HepG2 (cell line): ENCODE results near the gene KDM4B. TPM values are rescaled to one million over a fixed set of nuclear protein-coding genes. Genes with fewer than 3 reads are reported as not detected.

Source experiments
- ATAC-seq: fragments of 200-7000 bp; cut with Tn5 transposase; 3 replicates; pipeline ENCODE4 v1.9.1; 2020; ENCODE audit warnings: mild to moderate bottlenecking, moderate library complexity
- BruUV-seq: library from RNA; stranded (reverse); fragments of 400-500 nt; replicated peaks from 2 replicates; lab custom pipeline; 2021; lab: Mats Ljungman, UMichigan
- CTCF ChIA-PET: fragments of 300-600 bp; formaldehyde crosslinking; extraction: SDS; loops from one replicate; lab custom pipeline; 2021; ENCODE audit warnings: low total read pairs, inconsistent platforms, low intra/inter-chr PET ratio; lab: Yijun Ruan, JAX
- POLR2A ChIA-PET: fragments of 350-600 bp; sonication (Branson Sonifier 250); formaldehyde crosslinking; loops from one replicate; lab custom pipeline; 2020; ENCODE audit warnings: antibody characterized with exemption, inconsistent platforms; lab: Yijun Ruan, JAX
- DNase-seq: peaks from one replicate; pipeline ENCODE4 v3.0.0-alpha.2; 2015; ENCODE audit warnings: low spot score
- FAIRE-seq: peaks from 3 replicates; lab custom pipeline; 2011; peaks lifted over from hg19 to GRCh38; lab: Jason Lieb, UNC
- H2AFZ ChIP-seq: one replicate; pipeline ENCODE4 v1.6.1; 2011; ENCODE audit warnings: low read length, inconsistent platforms
- H3K27ac ChIP-seq: fragments of 300-600 bp; 3 replicates; pipeline ENCODE4 v1.8.0; 2011; ENCODE audit warnings: mixed run types, mild to moderate bottlenecking, mixed read lengths, low read length, inconsistent platforms; ENCODE audit not compliant: insufficient read depth; ENCODE audit errors: extremely low read length
- H3K27me3 ChIP-seq, 2 experiments: fragments of 200-600 bp in 1 of 2; 2 replicates in 1 of 2; 3 replicates in 1 of 2; pipeline versions ENCODE4 v1.6.0 to v1.8.0; 2011; ENCODE audit warnings: low read length in 2 of 2, mild to moderate bottlenecking in 2 of 2, moderate library complexity in 2 of 2, inconsistent platforms in 1 of 2; ENCODE audit not compliant: insufficient read depth in 2 of 2, control insufficient read depth in 1 of 2
- H3K36me3 ChIP-seq, 2 experiments: fragments of 200-600 bp in 1 of 2; replicated peaks in 1 of 2; 2 replicates in 1 of 2; 3 replicates in 1 of 2; pipeline versions ENCODE4 v1.5.1 to v1.8.0; 2011; ENCODE audit warnings: low read length in 2 of 2, inconsistent platforms in 1 of 2; ENCODE audit not compliant: insufficient read depth in 2 of 2, control insufficient read depth in 1 of 2
- H3K4me1 ChIP-seq: 2 replicates; pipeline ENCODE4 v1.5.1; 2012; ENCODE audit warnings: low read length, inconsistent platforms; ENCODE audit not compliant: insufficient read depth
- H3K4me2 ChIP-seq: 2 replicates; pipeline ENCODE4 v1.6.0; 2011; ENCODE audit warnings: low read depth, low read length, inconsistent platforms
- H3K4me3 ChIP-seq, 3 experiments: fragments of 200-600 bp in 1 of 3; sonication (generic), shearing (Covaris generic) in 1 of 3; replicated peaks in 1 of 3; 2 replicates each; pipeline ENCODE4 v1.5.1; 2011 to 2016; ENCODE audit warnings: low read length in 3 of 3, inconsistent platforms in 2 of 3, low read depth in 2 of 3, mild to moderate bottlenecking in 2 of 3, control low read depth in 1 of 3, mixed read lengths in 1 of 3; ENCODE audit not compliant: insufficient read depth in 1 of 3
- H3K79me2 ChIP-seq: one replicate; pipeline ENCODE4 v1.6.1; 2011; ENCODE audit warnings: low read length, inconsistent platforms; ENCODE audit not compliant: insufficient read depth
- H3K9ac ChIP-seq: 2 replicates; pipeline ENCODE4 v1.6.0; 2011; ENCODE audit warnings: mild to moderate bottlenecking, low read depth, low read length, inconsistent platforms; ENCODE audit not compliant: insufficient read depth
- H3K9me3 ChIP-seq: 2 replicates; pipeline ENCODE4 v1.5.1; 2012; ENCODE audit warnings: mild to moderate bottlenecking, low read length
- H4K20me1 ChIP-seq: 2 replicates; pipeline ENCODE4 v1.6.0; 2011; ENCODE audit warnings: inconsistent platforms, mild to moderate bottlenecking, low read length, moderate library complexity; ENCODE audit not compliant: insufficient read depth
- AGO2 ChIP-seq: fragments of 200-400 bp; formaldehyde crosslinking; optimal IDR thresholded peaks from 2 replicates; pipeline ENCODE3; 2017; ENCODE audit warnings: mild to moderate bottlenecking, low read depth, low read length, moderate library complexity
- GTF2F1 ChIP-seq: fragments of 150-350 bp; IDR thresholded peaks from 2 replicates; pipeline ENCODE4 v1.6.1; 2014; ENCODE audit warnings: low read length
- HNRNPL ChIP-seq: fragments of 200-400 bp; formaldehyde crosslinking; IDR thresholded peaks from 2 replicates; pipeline ENCODE4 v1.6.1; 2017; ENCODE audit warnings: mild to moderate bottlenecking, low read depth, low read length
- HNRNPUL1 ChIP-seq: fragments of 200-400 bp; formaldehyde crosslinking; IDR thresholded peaks from 2 replicates; pipeline ENCODE4 v1.6.1; 2017; ENCODE audit warnings: low read depth, mild to moderate bottlenecking, low read length, moderate library complexity
- IRF2 ChIP-seq: IDR thresholded peaks from 2 replicates; pipeline ENCODE4 v1.6.1; 2018; ENCODE audit warnings: missing genetic modification reagents, missing compliant biosample characterization
- KAT2B ChIP-seq: fragments of 150-350 bp; IDR thresholded peaks from 2 replicates; pipeline ENCODE4 v1.6.1; 2014; ENCODE audit warnings: low read depth, low read length, borderline replicate concordance
- MIER3 ChIP-seq: IDR thresholded peaks from 2 replicates; pipeline ENCODE4 v1.6.1; 2016; ENCODE audit warnings: missing compliant biosample characterization, borderline replicate concordance
- NCOA5 ChIP-seq: sonication (generic); formaldehyde crosslinking; IDR thresholded peaks from 2 replicates; pipeline ENCODE4 v1.4.0; 2020; ENCODE audit warnings: missing genetic modification reagents
- PHF5A ChIP-seq: IDR thresholded peaks from one replicate; pipeline ENCODE4 v1.6.1; 2018; ENCODE audit warnings: low read depth, missing genetic modification reagents; ENCODE audit not compliant: unreplicated experiment
- POGZ ChIP-seq: sonication (generic); formaldehyde crosslinking; IDR thresholded peaks from 2 replicates; pipeline ENCODE4 v1.4.0; 2020; ENCODE audit warnings: mild to moderate bottlenecking, missing genetic modification reagents
- PPARG ChIP-seq: conservative IDR thresholded peaks from 2 replicates; pipeline ENCODE4 v1.6.1; 2016; ENCODE audit warnings: missing biosample characterization, missing genetic modification reagents
- RNF2 ChIP-seq: fragments of 450-650 bp; conservative IDR thresholded peaks from 2 replicates; pipeline ENCODE4 v1.6.1; 2016; ENCODE audit warnings: low read depth
- SAFB2 ChIP-seq: sonication (generic); formaldehyde crosslinking; IDR thresholded peaks from 2 replicates; pipeline ENCODE4 v1.5.1; 2020; ENCODE audit warnings: missing genetic modification reagents, low read depth, mild to moderate bottlenecking, borderline replicate concordance
- SNAPC5 ChIP-seq: sonication (generic); formaldehyde crosslinking; IDR thresholded peaks from 2 replicates; pipeline ENCODE4 v1.8.1; 2023; ENCODE audit warnings: mild to moderate bottlenecking, missing genetic modification reagents, borderline replicate concordance
- STAG1 ChIP-seq: sonication (generic); formaldehyde crosslinking; IDR thresholded peaks from 2 replicates; pipeline ENCODE4 v1.4.0; 2020; ENCODE audit warnings: missing genetic modification reagents
- YY1 ChIP-seq: IDR thresholded peaks from 2 replicates; pipeline ENCODE4 v1.6.1; 2011; ENCODE audit warnings: low read length, low read depth, moderate library complexity, mild to moderate bottlenecking; ENCODE audit not compliant: insufficient read depth, insufficient replicate concordance
- ZNF207 ChIP-seq: fragments of 450-650 bp; IDR thresholded peaks from 2 replicates; pipeline ENCODE4 v1.6.1; 2016; ENCODE audit warnings: antibody characterized with exemption, borderline replicate concordance
- ZNF44 ChIP-seq: sonication (generic); formaldehyde crosslinking; IDR thresholded peaks from 2 replicates; pipeline ENCODE4 v1.5.1; 2020; ENCODE audit warnings: mild to moderate bottlenecking, missing genetic modification reagents
- ZNF773 ChIP-seq: sonication (generic); formaldehyde crosslinking; IDR thresholded peaks from 2 replicates; pipeline ENCODE4 v1.4.0; 2020; ENCODE audit warnings: missing genetic modification reagents, borderline replicate concordance
- ZNF784 ChIP-seq: sonication (generic); formaldehyde crosslinking; IDR thresholded peaks from 2 replicates; pipeline ENCODE4 v1.5.1; 2020; ENCODE audit warnings: missing genetic modification reagents, mild to moderate bottlenecking, borderline replicate concordance
- WGBS: methylation state at CpG from one replicate; pipeline ENCODE4 v1.1.6; 2017; ENCODE audit warnings: low lambda C conversion rate; 5-methylcytosine and 5-hydroxymethylcytosine counted together
- in situ Hi-C: cut with HindIII; loops from 2 replicates; pipeline ENCODE4 v1.10.0; 2017; ENCODE audit warnings: low pct_unique_long_range_greater_than_20kb; ENCODE audit not compliant: extremely low pct_ligation_motif_present
- intact Hi-C: fragments of 100-400 bp; cut with micrococcal nuclease; formaldehyde crosslinking; loops from one replicate; pipeline ENCODE4 v1.10.0; 2022; ENCODE audit not compliant: unreplicated experiment
- polyA plus RNA-seq, 8 experiments: library from polyadenylated mRNA; depleted of rRNA in 3 of 8; stranded (reverse) in 7 of 8; unstranded in 1 of 8; fragments of >200 nt; fragmentation: Illumina TruSeq in 4 of 8; extraction: Trizol in 4 of 8; gene quantifications; 2 replicates each; pipeline versions ENCODE4 v1.2.1 to v1.2.3, GENCODE V29; 2011 to 2016; ENCODE audit warnings: low read depth in 4 of 8, missing spikeins in 1 of 8, mixed read lengths in 1 of 8; ENCODE audit not compliant: insufficient read depth in 1 of 8
- total RNA-seq, 5 experiments: library from RNA; depleted of rRNA; stranded (reverse); fragments of >200 nt; fragmentation: Illumina TruSeq; extraction: Trizol; gene quantifications; 2 replicates each; pipeline ENCODE4 v1.2.3, GENCODE V29; 2016; ENCODE audit warnings: low read depth in 1 of 5
- TF ChIP-seq, protein P1 (sequence below): IDR thresholded peaks from 2 replicates; pipeline ENCODE4 v1.6.1; 2012; ENCODE audit warnings: low read length, improper control_type of control experiment

The KDM4B gene
- total and polyA plus RNA-seq, 2 of the 13 experiments (the other 11 are each of a cell fraction or from before 2014, with no cell fraction given): 4.9 to 14.6 TPM

- TF ChIP-seq, protein P1, sequence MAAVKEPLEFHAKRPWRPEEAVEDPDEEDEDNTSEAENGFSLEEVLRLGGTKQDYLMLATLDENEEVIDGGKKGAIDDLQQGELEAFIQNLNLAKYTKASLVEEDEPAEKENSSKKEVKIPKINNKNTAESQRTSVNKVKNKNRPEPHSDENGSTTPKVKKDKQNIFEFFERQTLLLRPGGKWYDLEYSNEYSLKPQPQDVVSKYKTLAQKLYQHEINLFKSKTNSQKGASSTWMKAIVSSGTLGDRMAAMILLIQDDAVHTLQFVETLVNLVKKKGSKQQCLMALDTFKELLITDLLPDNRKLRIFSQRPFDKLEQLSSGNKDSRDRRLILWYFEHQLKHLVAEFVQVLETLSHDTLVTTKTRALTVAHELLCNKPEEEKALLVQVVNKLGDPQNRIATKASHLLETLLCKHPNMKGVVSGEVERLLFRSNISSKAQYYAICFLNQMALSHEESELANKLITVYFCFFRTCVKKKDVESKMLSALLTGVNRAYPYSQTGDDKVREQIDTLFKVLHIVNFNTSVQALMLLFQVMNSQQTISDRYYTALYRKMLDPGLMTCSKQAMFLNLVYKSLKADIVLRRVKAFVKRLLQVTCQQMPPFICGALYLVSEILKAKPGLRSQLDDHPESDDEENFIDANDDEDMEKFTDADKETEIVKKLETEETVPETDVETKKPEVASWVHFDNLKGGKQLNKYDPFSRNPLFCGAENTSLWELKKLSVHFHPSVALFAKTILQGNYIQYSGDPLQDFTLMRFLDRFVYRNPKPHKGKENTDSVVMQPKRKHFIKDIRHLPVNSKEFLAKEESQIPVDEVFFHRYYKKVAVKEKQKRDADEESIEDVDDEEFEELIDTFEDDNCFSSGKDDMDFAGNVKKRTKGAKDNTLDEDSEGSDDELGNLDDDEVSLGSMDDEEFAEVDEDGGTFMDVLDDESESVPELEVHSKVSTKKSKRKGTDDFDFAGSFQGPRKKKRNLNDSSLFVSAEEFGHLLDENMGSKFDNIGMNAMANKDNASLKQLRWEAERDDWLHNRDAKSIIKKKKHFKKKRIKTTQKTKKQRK: no peak
- TF ChIP-seq HNRNPUL1 (no peak), PHF5A (CRISPR knock-in tag) (no peak), ZNF44 (CRISPR knock-in tag) (no peak), IRF2 (CRISPR knock-in tag) (no peak), SAFB2 (no peak)
Observed at GRCh38 chr19:5086230-5086629, 117.3 kb downstream of the KDM4B start (continued).

- H3K9ac ChIP-seq: no peak overlapping the region
- no peaks in the 10 kb centered on the region for H3K4me1 ChIP-seq
- DNase-seq: no peak
- CTCF ChIA-PET: no interaction called here
- H2AFZ ChIP-seq: no peak overlapping the region
- 61% methylated on average over 3 of the region's 20 CpGs for WGBS
- in situ Hi-C loops: no loop called here
- no TSS peak for BruUV-seq
- ATAC-seq: peak; percentile 48
- no peaks in the 10 kb centered on the region; the same call in 1 of the 2 replicates for H4K20me1 ChIP-seq
- no peaks in the 10 kb centered on the region for H3K9me3 ChIP-seq
- no peak overlapping the region for H3K4me2 ChIP-seq
- POLR2A ChIA-PET: no interaction called here
- H3K27ac ChIP-seq: no peak overlapping the region
- H3K4me3 ChIP-seq: no peak overlapping the region
- H3K79me2 ChIP-seq: no peaks in the 10 kb centered on the region
- H3K27me3 ChIP-seq: no peaks in the 10 kb centered on the region
- intact Hi-C loops: no loop called here
- peaks cover 15 to 45% of the 10 kb centered on the region in 2 experiments; a peak in 4 of 5 replicates for H3K36me3 ChIP-seq
- no peak for FAIRE-seq
- TF ChIP-seq KAT2B (no peak), ZNF784 (CRISPR knock-in tag) (no peak), SNAPC5 (CRISPR knock-in tag) (no peak), YY1 (no peak), POGZ (no peak), GTF2F1 (no peak), PPARG (CRISPR knock-in tag) (no peak), RNF2 (no peak), NCOA5 (CRISPR knock-in tag) (no peak), MIER3 (no peak), AGO2 (peak; percentile 46), HNRNPL (0 out of 2 replicates have a peak, but pooled peaks have one; percentile 13), ZNF207 (no peak), STAG1 (CRISPR knock-in tag) (no peak), ZNF773 (CRISPR knock-in tag) (no peak)
Observed at GRCh38 chr19:5086725-5087439, 118.0 kb downstream of the KDM4B start.
